Transverse colon (tissue), 4 donors: ENCODE measurements around the gene LUM.

Experiments
- CTCF ChIP-seq, 5 experiments: fragments of 200-600 bp in 3 of 5; fragments of 450-650 bp in 2 of 5; sonication (generic) in 3 of 5; IDR thresholded peaks; 1 replicate in 2 of 5; 2 replicates in 3 of 5; pipeline ENCODE4 v1.5.1; 2016 to 2017; ENCODE audit warnings: antibody characterized with exemption in 5 of 5, inconsistent platforms in 3 of 5, mild to moderate bottlenecking in 2 of 5, moderate library complexity in 1 of 5
- POLR2AphosphoS5 ChIP-seq, 3 donors: sonication (generic); formaldehyde crosslinking; IDR thresholded peaks; one replicate each; pipeline ENCODE4 v1.6.1; 2016; ENCODE audit warnings: antibody characterized with exemption in 3 of 3

DNA sequence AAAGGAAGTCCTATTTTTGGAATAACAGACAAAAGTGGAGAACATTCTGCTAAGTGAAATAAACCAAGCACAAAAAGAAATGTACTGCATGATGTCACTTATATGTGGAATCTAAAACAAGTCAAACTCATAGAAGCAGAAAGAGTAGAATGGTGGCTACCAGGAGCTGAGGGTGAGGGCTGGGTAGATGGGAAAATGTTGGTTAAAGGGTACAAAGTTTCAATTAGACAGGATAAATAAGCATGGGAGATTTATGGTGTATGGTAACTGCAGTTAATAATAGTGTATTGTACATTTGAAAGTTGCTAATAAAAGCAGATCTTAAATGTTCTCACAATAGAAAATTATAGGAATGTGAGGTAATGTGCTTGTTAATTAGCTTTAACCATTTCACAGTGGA is 12.8 kb downstream of the LUM start:
- TF ChIP-seq CTCF (IDR thresholded peaks at IDR 0.05) (no peak), POLR2AphosphoS5 (IDR thresholded peaks at IDR 0.05) (no peak)
